Smooth muscle cell (in vitro differentiated cells): ENCODE data around the gene UQCC5. TPM values are rescaled to one million over a fixed set of nuclear protein-coding genes. Genes with fewer than 3 reads are reported as not detected.

Experiments
- DNase-seq: peaks from one replicate; lab custom pipeline; 2025; ENCODE audit not compliant: unreplicated experiment; lab: John Stamatoyannopoulos, UW
- H2AFZ ChIP-seq: fragments of 200-600 bp; sonication (generic); 2 replicates; pipeline ENCODE4 v1.6.0; 2016; ENCODE audit warnings: antibody characterized with exemption, low read depth, mild to moderate bottlenecking
- H3F3A ChIP-seq: fragments of 200-600 bp; sonication (generic); 2 replicates; pipeline ENCODE4 v1.6.0; 2017; ENCODE audit warnings: antibody characterized with exemption, low read depth
- H3K27ac ChIP-seq: fragments of 200-600 bp; sonication (generic); 2 replicates; pipeline ENCODE4 v1.5.1; 2016; ENCODE audit warnings: low read depth, mild to moderate bottlenecking
- H3K27me3 ChIP-seq: fragments of 200-600 bp; sonication (generic); 2 replicates; pipeline ENCODE4 v1.6.1; 2016; ENCODE audit warnings: low read depth, mild to moderate bottlenecking
- H3K36me3 ChIP-seq: fragments of 200-600 bp; sonication (generic); 2 replicates; pipeline ENCODE4 v1.5.1; 2016; ENCODE audit warnings: low read depth
- H3K4me1 ChIP-seq: fragments of 200-600 bp; sonication (generic); 2 replicates; pipeline ENCODE4 v1.5.1; 2016; ENCODE audit warnings: low read depth
- H3K4me2 ChIP-seq: fragments of 200-600 bp; sonication (generic); 2 replicates; pipeline ENCODE4 v1.6.0; 2016; ENCODE audit warnings: mild to moderate bottlenecking
- H3K4me3 ChIP-seq: fragments of 200-600 bp; sonication (generic); 2 replicates; pipeline ENCODE4 v1.5.1; 2016; ENCODE audit warnings: mild to moderate bottlenecking
- H3K79me2 ChIP-seq: fragments of 200-600 bp; sonication (generic); 2 replicates; pipeline ENCODE4 v1.6.0; 2016; ENCODE audit warnings: low read depth, mild to moderate bottlenecking
- H3K9ac ChIP-seq: fragments of 200-600 bp; sonication (generic); 2 replicates; pipeline ENCODE4 v1.6.0; 2016; ENCODE audit warnings: low read depth
- H3K9me3 ChIP-seq: fragments of 200-600 bp; sonication (generic); replicated peaks from 2 replicates; pipeline ENCODE4 v1.5.1; 2016; ENCODE audit warnings: low read depth
- H4K20me1 ChIP-seq: fragments of 200-600 bp; sonication (generic); 2 replicates; pipeline ENCODE4 v1.6.0; 2016; ENCODE audit warnings: low read depth
- WGBS: methylation state at CpG from one replicate; pipeline ENCODE4 v1.1.7; 2016; ENCODE audit warnings: low lambda C conversion rate; 5-methylcytosine and 5-hydroxymethylcytosine counted together
- polyA plus RNA-seq: library from polyadenylated mRNA; unstranded; fragments of >200 nt; fragmentation: Nextera tagmentation; extraction: Ambion mirVana; gene quantifications from 2 replicates; pipeline ENCODE4 v1.2.1, GENCODE V29; 2016
- total RNA-seq: library from RNA; depleted of rRNA; stranded (reverse); fragments of >200 nt; gene quantifications from 2 replicates; pipeline ENCODE4 v1.2.3, GENCODE V29; 2014
- TF ChIP-seq, protein P1 (sequence below): fragments of 200-600 bp; sonication (generic); IDR thresholded peaks from 2 replicates; pipeline ENCODE4 v1.5.1; 2017; ENCODE audit warnings: borderline replicate concordance, mild to moderate bottlenecking, antibody characterized with exemption; ENCODE audit not compliant: insufficient read depth, poor library complexity, severe bottlenecking

Gene UQCC5
- total and polyA plus RNA-seq, 2 experiments from 2014 or later: 0.76 to 33.0 TPM

- peaks cover 43% of the 10 kb centered on the region for H4K20me1 ChIP-seq
- no peak overlapping the region for H3K4me2 ChIP-seq
- no peak overlapping the region for H3K4me3 ChIP-seq
- no peak for DNase-seq
- no peaks in the 10 kb centered on the region for H3F3A ChIP-seq
- TF ChIP-seq, protein P1, sequence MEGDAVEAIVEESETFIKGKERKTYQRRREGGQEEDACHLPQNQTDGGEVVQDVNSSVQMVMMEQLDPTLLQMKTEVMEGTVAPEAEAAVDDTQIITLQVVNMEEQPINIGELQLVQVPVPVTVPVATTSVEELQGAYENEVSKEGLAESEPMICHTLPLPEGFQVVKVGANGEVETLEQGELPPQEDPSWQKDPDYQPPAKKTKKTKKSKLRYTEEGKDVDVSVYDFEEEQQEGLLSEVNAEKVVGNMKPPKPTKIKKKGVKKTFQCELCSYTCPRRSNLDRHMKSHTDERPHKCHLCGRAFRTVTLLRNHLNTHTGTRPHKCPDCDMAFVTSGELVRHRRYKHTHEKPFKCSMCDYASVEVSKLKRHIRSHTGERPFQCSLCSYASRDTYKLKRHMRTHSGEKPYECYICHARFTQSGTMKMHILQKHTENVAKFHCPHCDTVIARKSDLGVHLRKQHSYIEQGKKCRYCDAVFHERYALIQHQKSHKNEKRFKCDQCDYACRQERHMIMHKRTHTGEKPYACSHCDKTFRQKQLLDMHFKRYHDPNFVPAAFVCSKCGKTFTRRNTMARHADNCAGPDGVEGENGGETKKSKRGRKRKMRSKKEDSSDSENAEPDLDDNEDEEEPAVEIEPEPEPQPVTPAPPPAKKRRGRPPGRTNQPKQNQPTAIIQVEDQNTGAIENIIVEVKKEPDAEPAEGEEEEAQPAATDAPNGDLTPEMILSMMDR: no peak
- no peaks in the 10 kb centered on the region for H3K9me3 ChIP-seq
- H3K27me3 ChIP-seq: no peaks in the 10 kb centered on the region
- H3K9ac ChIP-seq: no peak overlapping the region
- H3K4me1 ChIP-seq: no peaks in the 10 kb centered on the region
- peaks cover 3% of the 10 kb centered on the region for H3K79me2 ChIP-seq
- H3K36me3 ChIP-seq: peaks cover 19% of the 10 kb centered on the region
- H2AFZ ChIP-seq: no peak overlapping the region
- H3K27ac ChIP-seq: no peak overlapping the region
Measured at GRCh38 chr3:52551118-52551517, 14.7 kb downstream of the UQCC5 start.

DNA sequence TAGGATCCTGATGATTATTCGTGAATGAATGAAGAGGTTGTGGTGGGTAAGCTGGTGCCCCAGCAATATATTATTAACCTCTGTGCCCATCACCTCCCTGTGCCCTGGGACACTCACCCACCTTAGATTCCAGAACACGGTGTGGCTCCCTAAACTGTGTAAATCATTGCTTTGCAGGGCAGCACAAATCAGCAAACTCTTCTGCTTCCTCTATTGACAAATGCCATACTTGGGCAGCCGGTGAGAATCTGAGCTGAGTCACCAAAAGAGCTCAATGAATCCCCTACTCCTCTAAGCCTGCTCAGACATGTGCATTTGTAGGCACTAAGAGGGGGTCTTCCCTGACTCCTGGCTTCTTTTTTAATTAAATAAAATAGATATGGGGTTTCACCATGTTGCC lies 15.7 kb downstream of the UQCC5 start:
- Histone ChIP-seq H3K9ac (no peak overlapping the region), H3K4me2 (no peak overlapping the region), H3K27ac (no peak overlapping the region), H3K9me3 (no peaks in the 10 kb centered on the region), H3K4me1 (no peaks in the 10 kb centered on the region), H2AFZ (no peak overlapping the region), H3F3A (no peaks in the 10 kb centered on the region), H3K27me3 (no peaks in the 10 kb centered on the region), H4K20me1 (peaks cover 45% of the 10 kb centered on the region), H3K4me3 (no peak overlapping the region), H3K36me3 (peaks cover 19% of the 10 kb centered on the region), H3K79me2 (peaks cover 3% of the 10 kb centered on the region)
- WGBS: 79% methylated on average over 3 of the region's 3 CpGs
- TF ChIP-seq, protein P1: no peak
- no peak for DNase-seq

DNA sequence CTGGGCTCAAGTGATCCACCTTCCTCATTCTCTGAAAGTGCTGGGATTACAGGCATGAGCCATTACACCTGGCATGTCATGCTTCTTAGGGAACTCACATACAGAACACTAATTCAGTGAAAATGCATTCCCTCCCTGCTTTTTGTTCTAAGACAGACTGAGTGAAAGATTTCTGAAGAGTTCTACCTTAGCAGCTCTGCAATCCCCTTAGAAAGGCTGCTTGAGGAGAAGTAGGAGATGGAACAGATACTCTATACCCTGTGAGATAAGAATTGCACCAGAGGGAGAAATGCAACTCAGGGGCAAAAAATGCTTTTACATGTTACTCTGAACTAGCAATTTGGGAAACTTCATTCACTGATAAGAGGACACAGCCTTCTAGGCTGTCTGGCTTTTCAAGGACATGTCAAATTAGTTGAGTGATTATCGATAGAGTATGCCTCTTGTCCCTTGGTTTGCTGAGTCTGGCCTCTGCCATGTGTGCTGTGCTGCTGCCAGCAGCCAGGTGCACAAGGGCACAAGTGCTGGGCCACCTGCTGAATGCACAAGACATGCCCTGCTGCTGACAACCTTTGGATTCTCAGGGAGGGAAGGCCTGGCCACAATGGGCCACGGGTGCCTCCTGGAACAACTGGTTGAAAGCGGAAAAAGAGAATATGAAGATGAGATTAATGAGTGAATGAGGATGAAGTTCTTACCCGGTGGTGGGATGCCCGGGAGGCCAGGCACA lies 17.8 kb downstream of the UQCC5 start:
- TF ChIP-seq, protein P1: no peak
- no peak overlapping the region for H3K4me3 ChIP-seq
- H3K4me2 ChIP-seq: no peak overlapping the region
- no peak overlapping the region for H3K27ac ChIP-seq
- H3K9ac ChIP-seq: no peak overlapping the region
- H3K79me2 ChIP-seq: no peaks in the 10 kb centered on the region
- H3F3A ChIP-seq: no peaks in the 10 kb centered on the region
- H3K4me1 ChIP-seq: no peaks in the 10 kb centered on the region
- H3K9me3 ChIP-seq: no peaks in the 10 kb centered on the region
- H4K20me1 ChIP-seq: peaks cover 43% of the 10 kb centered on the region
- H3K36me3 ChIP-seq: peaks cover 4% of the 10 kb centered on the region
- no peak for DNase-seq
- no peak overlapping the region for H2AFZ ChIP-seq
- 94% methylated on average over 5 of the region's 5 CpGs for WGBS
- H3K27me3 ChIP-seq: no peaks in the 10 kb centered on the region

- no peak overlapping the region for H3K9ac ChIP-seq
- H3K4me2 ChIP-seq: no peak overlapping the region
- no peak overlapping the region for H3K4me3 ChIP-seq
- H3F3A ChIP-seq: no peaks in the 10 kb centered on the region
- H3K36me3 ChIP-seq: peaks cover 3% of the 10 kb centered on the region
- DNase-seq: no peak
- TF ChIP-seq, protein P1: no peak
- H3K27me3 ChIP-seq: no peaks in the 10 kb centered on the region
- no peaks in the 10 kb centered on the region for H3K79me2 ChIP-seq
- no peak overlapping the region for H3K27ac ChIP-seq
- no peak overlapping the region for H2AFZ ChIP-seq
- peaks cover 43% of the 10 kb centered on the region for H4K20me1 ChIP-seq
- no peaks in the 10 kb centered on the region for H3K4me1 ChIP-seq
- H3K9me3 ChIP-seq: no peaks in the 10 kb centered on the region
- 100% methylated on average over 1 of the region's 1 CpG for WGBS
Measured at GRCh38 chr3:52555056-52555455, 18.7 kb downstream of the UQCC5 start.
